Nephron progenitor cell (in vitro differentiated cells): ENCODE measurements around the gene SON.
A peak's percentile ranks its signal among the peaks of the same experiment; 100 is the strongest.
"Not testable (repeated sequence)": the region's sequence is repeated elsewhere in the genome, so short reads cannot be mapped to it uniquely, and the experiment has no call there.

Experiments
- DNase-seq: peaks from one replicate; pipeline ENCODE4 v3.0.0; 2021
- H3K27ac Mint-ChIP-seq: 2 replicates; pipeline ENCODE4 v1.8.0; 2021; ENCODE audit warnings: mild to moderate bottlenecking, moderate library complexity, mixed read lengths
- H3K27me3 Mint-ChIP-seq: 2 replicates; pipeline ENCODE4 v1.8.0; 2021; ENCODE audit warnings: mild to moderate bottlenecking, low read depth, mixed read lengths; ENCODE audit not compliant: poor library complexity
- H3K36me3 Mint-ChIP-seq: 2 replicates; pipeline ENCODE4 v1.8.0; 2021; ENCODE audit warnings: low read depth, mixed read lengths
- H3K4me1 Mint-ChIP-seq: 2 replicates; pipeline ENCODE4 v1.8.0; 2021; ENCODE audit warnings: mixed read lengths
- H3K4me3 Mint-ChIP-seq: 2 replicates; pipeline ENCODE4 v1.8.0; 2021; ENCODE audit warnings: mild to moderate bottlenecking, moderate library complexity, mixed read lengths
- H3K9me3 Mint-ChIP-seq: 2 replicates; pipeline ENCODE4 v1.8.0; 2021; ENCODE audit warnings: mild to moderate bottlenecking, moderate library complexity, mixed read lengths
- TF ChIP-seq, protein P1 (sequence below): fragments of 200-600 bp; sonication (generic); IDR thresholded peaks from 2 replicates; pipeline ENCODE4 v1.5.0; 2021; ENCODE audit warnings: antibody characterized with exemption

SON gene

DNA sequence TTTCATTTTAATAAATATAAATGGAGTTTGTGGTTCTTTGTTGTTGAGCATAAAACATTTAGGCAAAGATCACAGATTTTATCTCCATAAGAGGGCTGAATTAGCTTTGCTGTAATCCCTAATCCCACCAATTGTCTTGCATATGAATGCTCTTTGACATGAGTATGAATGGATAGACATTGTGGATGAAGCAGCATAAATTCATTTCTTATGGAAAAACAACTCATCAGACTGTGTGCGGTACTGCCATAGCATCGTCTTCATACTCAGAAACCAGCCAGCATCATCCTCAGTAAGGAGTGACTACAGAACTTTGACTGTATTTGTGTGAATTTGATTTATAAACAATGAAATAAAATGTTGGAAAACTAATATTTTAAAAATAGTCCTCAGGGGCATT lies 19.6 kb downstream of the SON start:
- H3K4me1 Mint-ChIP-seq, result no peaks in the 10 kb centered on the region
- peaks cover 59% of the 10 kb centered on the region for H3K36me3 Mint-ChIP-seq
- no peak overlapping the region for H3K27ac Mint-ChIP-seq
- no peak for DNase-seq
- TF ChIP-seq, protein P1, sequence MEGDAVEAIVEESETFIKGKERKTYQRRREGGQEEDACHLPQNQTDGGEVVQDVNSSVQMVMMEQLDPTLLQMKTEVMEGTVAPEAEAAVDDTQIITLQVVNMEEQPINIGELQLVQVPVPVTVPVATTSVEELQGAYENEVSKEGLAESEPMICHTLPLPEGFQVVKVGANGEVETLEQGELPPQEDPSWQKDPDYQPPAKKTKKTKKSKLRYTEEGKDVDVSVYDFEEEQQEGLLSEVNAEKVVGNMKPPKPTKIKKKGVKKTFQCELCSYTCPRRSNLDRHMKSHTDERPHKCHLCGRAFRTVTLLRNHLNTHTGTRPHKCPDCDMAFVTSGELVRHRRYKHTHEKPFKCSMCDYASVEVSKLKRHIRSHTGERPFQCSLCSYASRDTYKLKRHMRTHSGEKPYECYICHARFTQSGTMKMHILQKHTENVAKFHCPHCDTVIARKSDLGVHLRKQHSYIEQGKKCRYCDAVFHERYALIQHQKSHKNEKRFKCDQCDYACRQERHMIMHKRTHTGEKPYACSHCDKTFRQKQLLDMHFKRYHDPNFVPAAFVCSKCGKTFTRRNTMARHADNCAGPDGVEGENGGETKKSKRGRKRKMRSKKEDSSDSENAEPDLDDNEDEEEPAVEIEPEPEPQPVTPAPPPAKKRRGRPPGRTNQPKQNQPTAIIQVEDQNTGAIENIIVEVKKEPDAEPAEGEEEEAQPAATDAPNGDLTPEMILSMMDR, result no peak
- H3K9me3 Mint-ChIP-seq, result no peaks in the 10 kb centered on the region
- H3K4me3 Mint-ChIP-seq, result no peak overlapping the region
- H3K27me3 Mint-ChIP-seq, result peaks cover 3% of the 10 kb centered on the region

DNA sequence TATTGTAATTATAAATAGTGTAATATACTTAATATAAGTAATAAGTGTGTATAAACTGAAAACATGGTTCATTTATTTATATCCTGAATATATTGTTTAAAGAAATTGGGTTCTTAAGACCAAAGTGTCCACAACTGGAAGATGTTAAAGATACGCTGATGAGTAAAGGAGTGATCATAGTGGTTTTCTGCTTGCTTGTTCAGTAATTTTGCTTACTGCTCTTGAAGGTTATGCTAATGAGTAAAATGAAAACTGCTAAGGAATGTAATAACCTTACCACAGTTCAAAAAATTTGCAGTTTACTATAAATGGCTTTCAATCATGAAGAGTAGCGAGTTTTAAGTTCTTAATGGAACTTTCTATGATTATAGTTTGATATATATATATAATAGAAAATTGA lies 23.7 kb downstream of the SON start:
- H3K27me3 Mint-ChIP-seq, result no peaks in the 10 kb centered on the region
- DNase-seq, result no peak
- TF ChIP-seq, protein P1, result no peak
- H3K27ac Mint-ChIP-seq, result no peak overlapping the region
- no peak overlapping the region for H3K4me3 Mint-ChIP-seq
- peaks cover 45% of the 10 kb centered on the region for H3K36me3 Mint-ChIP-seq
- H3K9me3 Mint-ChIP-seq, result no peaks in the 10 kb centered on the region
- H3K4me1 Mint-ChIP-seq, result no peaks in the 10 kb centered on the region

DNA sequence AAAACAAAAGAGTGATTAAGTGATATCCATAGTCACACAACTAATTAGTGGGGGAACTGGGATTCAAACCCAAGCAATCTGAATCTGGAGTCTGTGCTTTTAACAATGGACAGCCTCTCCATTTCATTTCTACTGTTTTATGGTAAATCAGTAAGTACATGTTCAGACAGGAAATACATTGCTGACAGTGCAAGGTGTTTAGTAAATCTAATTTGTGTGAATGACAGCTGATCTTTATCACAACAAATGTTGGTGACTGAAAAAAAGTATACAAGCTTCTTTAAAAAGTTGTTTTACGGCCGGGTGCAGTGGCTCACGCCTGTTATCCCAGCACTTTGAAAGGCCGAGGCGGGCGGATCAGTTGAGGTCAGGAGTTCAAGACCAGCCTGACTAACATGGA lies 25.1 kb downstream of the SON start:
- TF ChIP-seq, protein P1, result no peak
- no peak for DNase-seq
- Mint-ChIP-seq H3K27ac (peak overlapping the region; percentile 61), H3K9me3 (no peaks in the 10 kb centered on the region), H3K4me3 (no peak overlapping the region), H3K36me3 (peaks cover 48% of the 10 kb centered on the region), H3K4me1 (no peaks in the 10 kb centered on the region), H3K27me3 (no peaks in the 10 kb centered on the region)

DNA sequence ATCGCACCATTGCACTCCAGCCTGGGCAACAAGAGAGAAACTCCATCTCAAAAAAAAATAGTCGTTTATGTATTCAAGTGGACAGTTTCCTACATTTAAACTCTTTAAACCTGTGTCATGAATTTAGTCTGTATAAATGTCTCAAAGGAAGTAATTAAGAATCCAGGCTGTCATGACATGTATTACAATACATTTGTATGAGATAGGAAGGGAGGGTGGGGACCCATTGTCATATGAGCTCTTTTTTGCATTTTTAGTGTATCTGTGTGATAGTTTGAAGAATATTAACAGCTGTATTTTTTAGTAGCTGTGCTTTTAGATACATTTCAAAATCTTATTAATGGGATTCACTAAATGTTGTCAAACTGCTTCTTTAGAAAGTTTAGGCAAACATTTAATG lies 25.6 kb downstream of the SON start:
- no peak for DNase-seq
- Mint-ChIP-seq H3K36me3 (peaks cover 50% of the 10 kb centered on the region), H3K27me3 (no peaks in the 10 kb centered on the region), H3K4me1 (no peaks in the 10 kb centered on the region), H3K4me3 (no peak overlapping the region), H3K27ac (no peak overlapping the region), H3K9me3 (no peaks in the 10 kb centered on the region)
- TF ChIP-seq, protein P1, result no peak

DNA sequence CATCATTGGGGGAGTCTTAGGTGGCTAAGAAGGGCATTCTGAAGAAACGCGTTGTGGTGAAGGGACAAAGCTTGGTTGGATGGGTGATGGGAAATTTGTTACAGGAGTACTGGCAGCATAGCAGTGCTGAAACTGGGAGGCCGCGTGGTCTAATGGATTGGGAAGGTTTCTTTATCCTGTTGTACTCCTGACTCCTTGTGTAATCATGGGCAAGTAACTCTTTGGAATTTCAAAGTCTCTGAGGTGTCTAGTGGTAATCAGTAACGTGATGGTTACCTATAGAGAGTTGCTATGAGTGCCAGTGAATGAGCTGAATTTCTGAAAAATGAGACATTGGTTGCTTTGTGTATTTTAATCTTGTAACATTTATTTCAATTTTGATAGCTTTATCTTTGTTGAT lies 27.2 kb downstream of the SON start:
- Mint-ChIP-seq H3K4me3 (no peak overlapping the region), H3K27me3 (no peaks in the 10 kb centered on the region), H3K4me1 (no peaks in the 10 kb centered on the region), H3K9me3 (no peaks in the 10 kb centered on the region), H3K27ac (peak overlapping the region; percentile 88), H3K36me3 (peaks cover 60% of the 10 kb centered on the region)
- no peak for DNase-seq
- TF ChIP-seq, protein P1, result no peak

DNA sequence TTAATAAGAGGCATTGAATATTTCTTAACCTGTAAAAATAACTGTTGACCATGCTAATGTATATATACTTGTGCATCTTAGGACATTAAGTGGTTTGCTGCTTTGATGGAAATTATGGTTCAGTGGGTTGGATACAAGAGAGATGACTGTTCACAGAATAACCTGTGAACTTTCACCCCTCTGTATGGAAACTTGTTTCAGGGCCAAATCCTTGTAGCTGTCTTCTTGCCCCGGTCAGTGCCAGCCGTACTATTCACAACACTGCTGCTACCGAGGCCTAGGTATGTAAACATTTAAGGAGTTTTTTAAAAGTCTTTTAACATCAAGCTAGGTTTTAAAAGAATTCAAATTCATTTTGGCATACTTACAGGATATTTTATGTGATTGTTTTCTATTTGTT lies 29.5 kb downstream of the SON start:
- Mint-ChIP-seq H3K27me3 (no peaks in the 10 kb centered on the region), H3K36me3 (peaks cover 62% of the 10 kb centered on the region), H3K9me3 (no peaks in the 10 kb centered on the region), H3K4me3 (no peak overlapping the region), H3K4me1 (no peaks in the 10 kb centered on the region), H3K27ac (no peak overlapping the region)
- no peak for DNase-seq
- TF ChIP-seq, protein P1, result no peak

DNA sequence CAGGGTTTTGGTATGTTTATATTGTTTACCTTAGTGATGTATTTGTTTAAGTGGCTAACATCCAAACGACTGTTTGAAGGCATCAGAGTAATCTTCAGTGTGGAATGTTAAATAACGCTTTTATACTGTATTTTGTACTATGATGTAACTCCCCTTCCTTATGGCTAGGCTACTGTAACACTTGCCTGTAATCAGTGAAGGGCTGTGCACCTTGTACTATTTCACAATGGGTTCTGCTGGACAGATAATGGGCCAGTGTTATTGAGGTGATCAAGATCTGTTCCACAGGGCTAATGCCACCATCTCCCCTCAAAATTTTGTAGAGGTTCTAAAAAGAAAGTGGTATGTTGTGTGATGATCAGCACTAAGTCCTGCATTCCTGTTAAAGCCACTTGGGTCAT lies 33.9 kb downstream of the SON start:
- H3K27ac Mint-ChIP-seq, result not testable (repeated sequence)

More for the DNA sequence above, 33.9 kb downstream of the SON start:
- not testable (repeated sequence) for DNase-seq, H3K9me3 Mint-ChIP-seq, H3K4me3 Mint-ChIP-seq, H3K4me1 Mint-ChIP-seq, H3K27me3 Mint-ChIP-seq
- peaks cover 51% of the 10 kb centered on the region for H3K36me3 Mint-ChIP-seq
